OCI-LY1 (cell line): ENCODE data around the gene VWA3A.

Experiments used
- EZH2 ChIP-seq: fragments of 200-600 bp; sonication (generic), shearing (Covaris generic); IDR thresholded peaks from 2 replicates; pipeline ENCODE4 v1.8.0; 2017; ENCODE audit warnings: borderline replicate concordance, mixed run types, mild to moderate bottlenecking, antibody characterized with exemption, low read length, moderate library complexity, mixed read lengths
- TF ChIP-seq, protein P1 (sequence below): fragments of 200-600 bp; sonication (generic), shearing (Covaris generic); IDR thresholded peaks from 2 replicates; pipeline ENCODE4 v1.5.1; 2017; ENCODE audit warnings: mild to moderate bottlenecking, antibody characterized with exemption, low read length, moderate library complexity, mixed read lengths

DNA sequence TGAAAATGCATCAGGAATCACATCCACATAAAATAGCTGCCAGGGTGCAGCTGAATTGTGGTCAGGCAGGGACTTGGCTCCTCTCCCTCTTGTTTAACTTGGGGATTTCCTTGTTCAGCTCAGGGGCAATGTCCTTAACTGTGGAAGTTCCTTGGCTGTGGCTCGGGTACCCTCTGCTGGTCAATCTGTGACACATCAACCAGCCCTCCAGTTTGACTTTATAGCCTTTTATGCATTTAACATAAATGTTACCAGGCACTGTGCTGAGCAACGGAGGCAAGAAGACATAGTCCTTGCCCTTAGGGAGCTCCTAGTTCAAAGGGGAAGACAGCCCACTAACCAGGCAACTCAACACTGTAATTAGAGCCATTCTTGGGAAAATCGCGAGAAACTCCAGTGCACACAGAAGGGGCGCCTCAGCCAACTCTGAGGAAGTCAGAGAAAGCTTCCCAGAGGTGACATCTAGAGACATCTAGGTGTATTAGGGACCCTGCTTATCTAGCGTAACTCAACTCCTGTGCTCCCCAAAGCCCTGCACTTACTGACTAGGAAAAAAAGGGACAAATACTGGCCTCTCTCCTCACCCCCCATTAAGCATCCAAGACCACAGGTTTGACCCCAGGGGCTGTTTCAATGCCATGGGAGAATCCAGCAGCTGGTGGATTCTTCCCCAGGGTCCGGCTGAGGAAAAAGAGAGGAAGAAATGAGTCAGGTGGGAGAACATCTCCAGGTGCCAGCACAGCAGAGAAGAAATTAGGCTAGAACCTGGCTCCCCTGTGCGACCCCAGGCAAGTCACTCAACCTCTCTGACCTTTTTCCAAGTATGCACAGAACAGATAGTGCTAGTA is 96.5 kb downstream of the VWA3A start:
- TF ChIP-seq, protein P1, sequence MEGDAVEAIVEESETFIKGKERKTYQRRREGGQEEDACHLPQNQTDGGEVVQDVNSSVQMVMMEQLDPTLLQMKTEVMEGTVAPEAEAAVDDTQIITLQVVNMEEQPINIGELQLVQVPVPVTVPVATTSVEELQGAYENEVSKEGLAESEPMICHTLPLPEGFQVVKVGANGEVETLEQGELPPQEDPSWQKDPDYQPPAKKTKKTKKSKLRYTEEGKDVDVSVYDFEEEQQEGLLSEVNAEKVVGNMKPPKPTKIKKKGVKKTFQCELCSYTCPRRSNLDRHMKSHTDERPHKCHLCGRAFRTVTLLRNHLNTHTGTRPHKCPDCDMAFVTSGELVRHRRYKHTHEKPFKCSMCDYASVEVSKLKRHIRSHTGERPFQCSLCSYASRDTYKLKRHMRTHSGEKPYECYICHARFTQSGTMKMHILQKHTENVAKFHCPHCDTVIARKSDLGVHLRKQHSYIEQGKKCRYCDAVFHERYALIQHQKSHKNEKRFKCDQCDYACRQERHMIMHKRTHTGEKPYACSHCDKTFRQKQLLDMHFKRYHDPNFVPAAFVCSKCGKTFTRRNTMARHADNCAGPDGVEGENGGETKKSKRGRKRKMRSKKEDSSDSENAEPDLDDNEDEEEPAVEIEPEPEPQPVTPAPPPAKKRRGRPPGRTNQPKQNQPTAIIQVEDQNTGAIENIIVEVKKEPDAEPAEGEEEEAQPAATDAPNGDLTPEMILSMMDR, result peak; percentile 95
- TF ChIP-seq EZH2, result no peak
